ENCODE data around the gene TEX264.
A peak's percentile ranks its signal among the peaks of the same experiment; 100 is the strongest.

The TEX264 gene

GRCh38 chr3:51702156-51702555 is 31.1 kb downstream of the TEX264 start:
- DNase-seq, result no peak

GRCh38 chr3:51703068-51703760 is 32.2 kb downstream of the TEX264 start:
- no peak for DNase-seq

GRCh38 chr3:51703761-51704510 is 32.9 kb downstream of the TEX264 start:
- DNase-seq, result no peak

GRCh38 chr3:51704511-51704950 is 33.5 kb downstream of the TEX264 start:
- DNase-seq, result no peak

- no peak for DNase-seq
Observed at GRCh38 chr3:51705276-51706020, 34.4 kb downstream of the TEX264 start.

GRCh38 chr3:51706021-51706485 is 35.0 kb downstream of the TEX264 start:
- no peak for DNase-seq

GRCh38 chr3:51706788-51707731 is 36.0 kb downstream of the TEX264 start, which contains the start of gene GRM2:
Gene GRM2, plus strand, starts transcription at chr3:51707068. Its CDS starts 1,916 bp downstream, at chr3:51708984.
- peak; percentile 44 for DNase-seq

- no peak for DNase-seq
Observed at GRCh38 chr3:51708216-51708845, 37.3 kb downstream of the TEX264 start.

GRCh38 chr3:51709004-51709420 is 38.0 kb downstream of the TEX264 start:
- no peak for DNase-seq

- no peak for DNase-seq
Observed at GRCh38 chr3:51709675-51710074, 38.6 kb downstream of the TEX264 start.

- peak; percentile 12 for DNase-seq
Observed at GRCh38 chr3:51710631-51711351, 39.7 kb downstream of the TEX264 start.

GRCh38 chr3:51711352-51712037 is 40.4 kb downstream of the TEX264 start:
- no peak for DNase-seq

- no peak for DNase-seq
Observed at GRCh38 chr3:51712038-51712420, 41.0 kb downstream of the TEX264 start.

GRCh38 chr3:51712511-51712931 is 41.5 kb downstream of the TEX264 start:
- no peak for DNase-seq

GRCh38 chr3:51712963-51713362 is 41.9 kb downstream of the TEX264 start:
- DNase-seq, result no peak

GRCh38 chr3:51715231-51715976 is 44.4 kb downstream of the TEX264 start:
- DNase-seq, result no peak

- DNase-seq, result no peak
Observed at GRCh38 chr3:51715977-51716294, 44.9 kb downstream of the TEX264 start.

- no peak for DNase-seq
Observed at GRCh38 chr3:51716805-51717204, 45.8 kb downstream of the TEX264 start.

- DNase-seq, result no peak
Observed at GRCh38 chr3:51717446-51717845, 46.4 kb downstream of the TEX264 start.

GRCh38 chr3:51717947-51718346 is 46.9 kb downstream of the TEX264 start:
- DNase-seq, result no peak

All from hematopoietic multipotent progenitor cell treated with erythropoietin and hydrocortisone succinate and interleukin-3 and kit ligand, for 8 days (in vitro differentiated cells).